NCI-H1092 (cell line): ENCODE data around the gene HES5.
"Not testable (repeated sequence)": the region's sequence is repeated elsewhere in the genome, so short reads cannot be mapped to it uniquely, and the experiment has no call there.

ENCODE experiments used
- DNase-seq: peaks from one replicate; lab custom pipeline; 2025; lab: John Stamatoyannopoulos, UW

Gene HES5, protein sequence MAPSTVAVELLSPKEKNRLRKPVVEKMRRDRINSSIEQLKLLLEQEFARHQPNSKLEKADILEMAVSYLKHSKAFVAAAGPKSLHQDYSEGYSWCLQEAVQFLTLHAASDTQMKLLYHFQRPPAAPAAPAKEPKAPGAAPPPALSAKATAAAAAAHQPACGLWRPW

GRCh38 chr1:2529784-2530512 is at the start of gene HES5:
Gene HES5, minus strand, starts transcription at chr1:2530263. Its CDS starts 99 bp downstream, at chr1:2530164.
- no peak for DNase-seq

- no peak for DNase-seq
Observed at GRCh38 chr1:2578758-2579118, 48.7 kb upstream of the HES5 start.

DNA sequence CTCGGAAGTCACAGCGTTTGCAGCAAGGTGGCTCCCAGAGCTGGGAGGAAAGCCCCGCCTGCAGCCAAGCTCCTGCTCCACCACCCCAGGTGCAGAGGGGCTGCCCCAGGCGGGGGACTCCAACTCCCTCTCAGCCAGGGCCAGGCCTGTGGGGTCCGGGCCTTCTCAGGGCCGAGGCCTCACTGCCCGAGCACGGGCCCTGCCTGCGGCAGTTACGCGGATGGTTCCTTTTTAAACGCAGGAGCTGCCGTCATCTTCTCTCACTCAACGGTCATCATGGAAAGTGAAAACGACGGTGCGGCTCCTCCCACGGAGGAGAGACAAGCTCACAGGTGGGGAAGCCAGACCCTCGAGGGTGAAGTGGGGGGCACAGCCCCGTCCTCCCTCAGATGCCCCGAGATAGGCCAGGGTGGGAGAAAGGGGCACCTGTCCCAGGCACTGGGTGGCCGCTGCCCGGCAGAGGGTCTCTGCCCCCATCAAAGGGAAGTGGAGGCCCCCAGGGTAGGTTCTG is 47.6 kb upstream of the HES5 start:
- not testable (repeated sequence) for DNase-seq

DNA sequence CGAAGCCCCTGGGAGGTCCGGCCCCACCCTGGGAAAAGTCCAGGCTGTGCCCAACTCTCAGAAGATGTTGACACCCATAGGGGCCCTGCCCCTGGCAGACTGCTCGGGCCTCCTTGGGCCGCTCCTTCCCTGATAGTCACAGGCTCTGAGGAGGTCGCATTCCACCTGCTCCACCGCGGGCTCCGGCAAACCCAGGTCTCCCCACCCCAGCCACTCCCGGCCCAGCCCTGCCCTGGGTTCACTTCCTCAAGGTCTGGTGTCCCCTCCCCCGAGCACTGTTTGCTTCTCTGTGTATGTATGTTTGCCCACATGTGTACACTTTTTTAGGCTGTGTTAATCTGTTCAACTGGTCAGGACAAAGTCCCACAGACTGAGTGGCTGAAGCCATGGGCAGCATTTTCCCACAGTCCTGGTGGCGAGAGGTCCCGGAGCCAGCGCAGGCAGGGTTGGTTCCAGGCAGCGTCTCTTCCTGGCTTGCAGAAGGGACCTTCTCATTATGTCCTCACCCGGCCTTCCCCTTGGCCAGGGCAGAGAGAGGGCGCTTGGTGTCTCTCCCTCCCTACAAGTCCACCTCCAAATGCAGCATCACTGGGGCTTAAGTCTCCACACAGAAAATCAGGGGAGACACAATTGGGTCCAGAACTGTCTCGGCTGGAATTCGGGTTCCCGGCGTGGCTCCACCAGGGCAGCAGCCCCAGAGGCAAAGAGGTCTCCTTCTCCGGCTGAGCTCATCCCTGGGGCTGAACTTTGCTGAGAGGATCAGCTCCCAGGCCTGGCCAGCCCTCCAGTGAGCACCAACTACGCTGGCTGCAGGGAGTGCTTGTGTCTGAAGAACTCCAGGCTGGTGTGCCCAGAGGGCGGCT is 46.0 kb upstream of the HES5 start:
- DNase-seq = no peak

- DNase-seq = no peak
Observed at GRCh38 chr1:2574350-2574749, 44.3 kb upstream of the HES5 start.

GRCh38 chr1:2573250-2573920 is 43.3 kb upstream of the HES5 start:
- DNase-seq = no peak

GRCh38 chr1:2571348-2571747 is 41.3 kb upstream of the HES5 start:
- no peak for DNase-seq

DNA sequence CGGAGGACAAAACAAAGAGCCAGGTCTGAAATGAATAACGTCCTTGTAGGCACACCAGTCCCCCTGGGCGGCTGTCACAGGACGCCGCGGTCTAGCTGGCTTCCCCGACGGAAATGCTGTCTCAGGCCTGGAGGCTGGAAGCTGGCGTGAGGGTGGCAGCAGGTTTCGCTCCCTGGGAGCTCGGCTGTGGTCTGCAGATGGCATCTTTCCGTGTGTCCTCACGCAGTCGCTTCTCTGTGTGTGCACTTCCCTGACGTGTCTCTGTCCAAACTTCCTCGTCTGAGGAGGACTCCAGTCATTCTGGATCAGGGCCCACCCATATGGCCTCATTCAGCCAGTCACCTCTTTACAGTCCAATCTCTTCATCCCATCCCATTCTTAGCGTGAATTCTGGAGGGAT is 40.3 kb upstream of the HES5 start:
- DNase-seq = no peak

- not testable (repeated sequence) for DNase-seq
Observed at GRCh38 chr1:2569703-2570102, 39.6 kb upstream of the HES5 start.

GRCh38 chr1:2569060-2569459 is 39.0 kb upstream of the HES5 start:
- DNase-seq = no peak

DNA sequence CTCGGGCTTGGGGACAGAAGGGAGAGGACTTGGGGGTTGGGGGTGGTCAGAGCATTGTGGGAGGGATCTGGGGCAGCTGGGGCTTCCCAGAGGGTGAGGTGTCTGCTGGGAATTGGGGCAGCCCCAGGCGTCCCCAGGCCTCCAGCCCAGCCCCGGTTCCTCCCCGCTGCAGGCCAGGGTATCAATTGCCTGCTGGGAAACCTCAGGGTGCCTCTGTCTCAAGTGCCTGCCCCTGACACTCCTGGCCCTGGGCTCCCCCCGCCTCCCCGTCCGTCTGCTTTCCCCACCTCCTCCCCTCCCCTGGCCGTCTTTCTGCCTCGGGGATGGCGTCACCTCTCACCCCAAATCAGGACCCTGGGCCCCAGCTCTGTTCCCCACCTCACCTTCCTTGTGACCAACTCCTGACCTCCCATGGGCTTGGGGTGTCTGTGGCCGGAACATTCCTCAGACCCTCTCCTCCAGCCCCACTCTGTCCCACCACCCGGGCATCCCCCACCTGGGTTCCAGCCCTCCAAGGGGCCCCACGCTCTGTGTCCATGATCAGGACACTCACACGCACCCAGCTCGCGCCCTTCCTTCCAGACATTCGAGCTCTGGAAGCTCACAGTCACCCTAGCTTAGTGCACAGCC is 38.2 kb upstream of the HES5 start:
- DNase-seq = not testable (repeated sequence)

DNA sequence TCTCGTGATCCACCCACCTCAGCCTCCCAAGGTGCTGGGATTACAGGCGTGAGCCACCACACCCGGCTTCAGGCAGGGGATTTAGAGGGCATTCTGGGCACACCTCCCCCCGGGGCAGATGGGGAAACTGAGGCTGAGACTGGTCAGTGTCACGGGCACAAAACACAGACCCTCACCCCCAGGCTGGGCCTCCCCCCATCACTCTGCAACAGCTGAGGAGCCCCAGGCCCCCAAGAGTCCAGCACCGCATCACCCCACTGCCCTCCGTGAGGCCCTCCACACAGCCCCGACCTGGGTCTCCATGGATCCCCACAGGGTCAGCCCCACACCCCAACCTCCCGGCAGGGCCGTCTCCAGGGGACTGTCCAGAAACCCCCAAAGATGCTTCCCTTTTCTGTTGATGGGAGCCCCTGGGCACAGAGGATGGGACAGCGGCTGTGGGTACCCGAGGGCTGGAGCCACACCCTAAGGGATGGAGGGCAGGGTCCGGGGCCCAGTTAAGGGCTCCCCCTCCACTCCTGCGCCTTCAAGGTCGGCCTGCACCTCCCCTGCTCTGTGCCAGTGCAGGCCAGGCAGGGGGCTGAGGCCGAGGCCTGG is 37.1 kb upstream of the HES5 start:
- no peak for DNase-seq

DNA sequence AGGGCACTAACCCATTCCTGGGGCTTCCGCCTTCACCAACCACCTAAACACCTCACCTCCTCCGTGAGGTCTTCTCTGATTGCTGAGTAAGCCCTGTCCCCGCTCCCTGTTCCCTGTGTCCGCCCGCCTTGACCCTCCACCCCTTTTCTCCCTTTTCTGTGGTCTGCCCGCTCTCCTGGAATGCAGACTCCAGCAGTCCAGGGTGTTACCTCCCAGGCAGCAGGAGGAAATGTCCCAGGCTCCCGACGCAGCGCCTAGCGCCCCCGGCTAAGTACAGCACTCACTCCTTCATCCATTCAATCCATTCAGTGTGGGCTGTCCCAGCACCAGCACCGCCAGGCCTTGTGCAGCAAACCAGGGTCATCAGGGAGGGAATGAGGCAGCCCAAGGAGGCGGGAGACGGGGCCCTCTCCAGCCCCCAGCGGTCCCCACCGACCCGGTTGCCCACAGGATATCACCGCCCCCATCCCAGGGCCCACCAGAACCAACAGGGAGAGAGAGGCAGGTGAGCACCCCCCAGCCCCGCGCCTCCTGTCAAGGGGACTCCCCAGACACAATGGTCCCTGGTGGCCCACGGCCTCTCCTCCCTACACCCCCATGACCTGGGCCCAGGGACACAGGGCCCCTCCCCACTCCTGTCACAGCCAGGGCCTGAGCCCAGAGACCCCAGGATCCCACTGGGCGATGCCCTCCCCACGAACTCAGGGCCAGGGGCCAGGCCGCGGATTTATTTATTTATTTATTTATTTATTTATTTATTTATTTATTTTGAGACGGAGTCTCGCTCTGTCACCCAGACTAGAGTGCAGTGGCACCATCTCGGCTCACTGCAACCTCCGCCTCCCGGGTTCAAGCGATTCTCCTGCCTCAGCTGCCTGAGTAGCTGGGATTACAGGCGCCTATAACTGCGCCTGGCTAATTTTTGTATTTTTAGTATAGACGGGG is 36.3 kb upstream of the HES5 start:
- no peak for DNase-seq

DNA sequence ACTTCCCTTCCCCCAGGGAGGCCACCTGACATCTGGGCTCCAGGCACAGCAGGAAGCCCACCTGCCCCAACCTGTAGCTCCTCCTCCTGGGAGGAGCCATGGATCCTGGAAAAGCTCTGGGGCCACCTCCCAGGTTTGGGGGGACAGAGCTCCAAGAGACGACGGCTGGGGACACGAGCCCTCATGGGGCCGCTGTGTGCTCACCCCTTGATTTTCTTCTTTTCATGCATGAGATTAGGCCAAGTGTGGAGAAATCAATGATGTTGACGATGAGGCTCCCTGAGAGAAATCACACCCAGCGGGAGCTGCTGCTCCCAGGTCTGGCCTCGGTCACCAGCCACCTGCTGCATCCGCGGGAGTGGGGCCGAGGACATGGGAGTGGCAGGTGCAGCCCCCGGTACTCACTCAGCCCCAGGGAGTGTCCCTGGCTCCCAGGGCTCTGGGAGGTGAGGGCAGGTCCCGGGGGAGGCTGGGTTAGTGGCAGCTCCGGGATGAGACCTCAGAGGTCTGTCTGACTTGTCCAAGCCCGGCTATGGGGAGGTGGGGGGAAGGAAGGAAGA is 34.8 kb upstream of the HES5 start:
- no peak for DNase-seq

DNA sequence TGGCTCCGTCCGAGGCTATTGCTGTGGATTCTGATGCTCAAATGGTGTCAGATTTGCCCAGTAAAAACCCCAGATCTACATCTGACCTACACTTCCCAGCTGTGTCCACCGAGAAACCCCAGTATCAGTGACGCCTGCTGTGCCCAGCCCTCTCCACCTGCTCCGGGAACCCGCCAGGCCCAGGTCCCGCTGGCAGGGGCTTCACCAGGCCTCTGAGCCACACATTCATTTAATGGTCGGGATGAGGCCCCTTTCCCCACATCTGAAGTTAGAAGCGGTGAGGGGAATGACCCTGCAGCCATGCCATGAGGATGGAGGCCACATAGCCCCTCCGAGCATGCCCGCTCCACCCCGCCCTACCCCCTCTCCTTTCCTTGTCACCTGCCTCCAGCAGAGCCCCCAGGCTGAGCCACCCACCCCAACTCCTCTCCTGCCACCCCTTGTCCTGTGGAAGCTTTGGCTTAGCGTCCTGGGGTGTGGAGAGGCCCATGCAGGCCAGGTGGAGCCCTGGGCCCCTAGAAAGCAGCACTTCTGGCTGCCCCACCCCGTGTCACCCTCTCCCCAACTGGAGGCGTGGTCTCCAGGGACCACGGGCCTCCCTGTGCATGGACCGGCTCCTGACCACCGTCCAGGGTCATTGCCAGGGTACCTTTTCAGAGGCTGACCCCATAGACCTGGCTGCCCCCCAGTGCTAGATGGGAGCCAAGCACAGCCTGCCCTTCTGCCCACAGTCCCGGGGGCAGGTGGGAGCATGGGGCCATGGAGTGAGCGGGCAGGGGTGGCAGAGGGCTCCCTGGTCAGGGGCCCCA is 34.1 kb upstream of the HES5 start:
- no peak for DNase-seq

DNA sequence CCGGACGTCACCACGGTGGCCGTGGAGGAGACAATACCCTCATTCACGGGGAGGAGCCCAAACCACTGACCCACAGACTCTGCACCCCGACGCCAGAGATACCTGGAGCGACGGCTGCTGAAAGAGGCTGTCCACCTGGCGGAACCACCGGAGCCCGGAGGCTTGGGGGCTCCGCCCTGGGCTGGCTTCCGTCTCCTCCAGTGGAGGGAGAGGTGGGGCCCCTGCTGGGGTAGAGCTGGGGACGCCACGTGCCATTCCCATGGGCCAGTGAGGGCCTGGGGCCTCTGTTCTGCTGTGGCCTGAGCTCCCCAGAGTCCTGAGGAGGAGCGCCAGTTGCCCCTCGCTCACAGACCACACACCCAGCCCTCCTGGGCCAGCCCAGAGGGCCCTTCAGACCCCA is 33.1 kb upstream of the HES5 start:
- no peak for DNase-seq

- DNase-seq = no peak
Observed at GRCh38 chr1:2561898-2562895, 32.1 kb upstream of the HES5 start.

- DNase-seq = no peak
Observed at GRCh38 chr1:2561446-2561845, 31.4 kb upstream of the HES5 start.
